Cardiac septum (tissue), 1 donor: ENCODE results near the gene EML6. TPM values are rescaled to one million over a fixed set of nuclear protein-coding genes. Genes with fewer than 3 reads are reported as not detected.

Source experiments
- DNase-seq: peaks from one replicate; pipeline ENCODE4 v3.0.0-alpha.2; 2020; ENCODE audit warnings: low spot score
- intact Hi-C: fragments of 100-400 bp; cut with DNase I; formaldehyde crosslinking; loops from one replicate; pipeline ENCODE4 v1.14.0; 2022
- total RNA-seq: library from RNA; stranded (reverse); fragmentation: NEBNext Ultra II Directional; extraction: Animal tissue kit (Norgen Biotek cat#: 25700); gene quantifications from one replicate; pipeline ENCODE4 v1.2.1, GENCODE V29; 2021
- donor health status: DM: no; HTN: no; CAD: no.

Gene EML6
- total RNA-seq, 1 donor from 2014 or later, result 0.83 TPM

DNA sequence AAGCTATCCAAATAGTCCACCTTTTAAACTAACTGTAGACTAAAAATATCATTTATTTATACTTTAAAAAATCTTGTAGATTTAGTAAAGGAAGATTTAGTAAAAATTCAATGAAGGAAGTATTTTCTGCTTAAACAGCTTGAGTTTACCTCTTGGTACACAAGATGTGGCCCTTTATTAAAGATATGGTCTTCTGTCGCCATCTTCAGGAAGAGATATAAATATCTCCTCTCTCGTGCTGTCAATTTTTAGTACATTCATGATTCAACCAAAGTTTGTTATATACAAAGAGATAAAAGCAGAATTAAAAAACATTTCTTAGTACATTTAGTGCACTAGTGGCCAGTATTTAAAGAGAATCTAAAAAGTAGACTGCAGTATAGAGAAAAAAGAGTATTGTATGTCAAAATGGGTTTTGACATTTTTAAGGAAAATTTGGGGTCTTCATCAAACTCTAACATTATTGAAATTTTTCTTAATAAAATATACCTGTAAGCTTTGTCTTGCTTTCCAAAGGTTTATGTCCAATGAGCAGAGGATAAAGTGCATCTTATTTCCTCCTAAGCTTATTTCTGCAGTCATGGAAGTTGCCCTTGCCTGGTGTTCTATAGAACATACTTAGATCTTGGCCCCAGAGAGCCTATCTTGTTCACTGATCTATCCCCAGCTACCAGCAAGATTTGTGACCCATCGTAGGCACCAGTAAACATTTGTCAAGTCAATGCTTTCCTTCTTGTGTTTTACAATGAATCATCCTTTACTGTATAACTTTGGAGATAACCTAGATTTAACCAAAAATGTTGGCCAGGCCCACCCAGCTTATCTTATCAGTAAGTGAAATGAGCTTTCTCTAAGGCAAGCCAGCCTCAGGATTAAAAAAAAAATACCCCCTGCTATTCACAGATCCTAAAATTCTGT lies 18.5 kb upstream of the EML6 start:
- intact Hi-C loops, result loop anchor here (5.0 to 10.0 kb wide), 5 partner anchors 183 to 598 kb away; partner anchors contain the start of gene ACYP2
- no peak for DNase-seq

DNA sequence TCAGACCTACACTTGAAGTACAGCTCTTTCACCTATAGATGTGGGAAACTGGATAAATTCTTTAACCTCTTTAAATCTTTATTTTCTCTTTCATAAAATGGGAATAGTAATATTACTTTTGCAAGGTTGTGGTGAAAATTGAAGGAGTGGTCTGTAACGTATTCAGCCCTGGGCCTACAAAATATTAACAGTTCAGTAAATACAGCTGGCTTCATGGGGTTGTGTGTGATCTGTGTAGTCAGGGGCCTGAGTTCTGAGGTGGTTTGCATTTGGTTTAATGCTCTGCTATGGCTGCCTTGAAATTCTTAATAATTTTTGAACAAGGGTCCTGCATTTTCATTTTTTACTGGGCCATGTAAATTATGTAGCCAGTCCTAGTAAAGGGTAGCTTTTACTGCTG lies 16.8 kb upstream of the EML6 start:
- DNase-seq, result no peak

DNA sequence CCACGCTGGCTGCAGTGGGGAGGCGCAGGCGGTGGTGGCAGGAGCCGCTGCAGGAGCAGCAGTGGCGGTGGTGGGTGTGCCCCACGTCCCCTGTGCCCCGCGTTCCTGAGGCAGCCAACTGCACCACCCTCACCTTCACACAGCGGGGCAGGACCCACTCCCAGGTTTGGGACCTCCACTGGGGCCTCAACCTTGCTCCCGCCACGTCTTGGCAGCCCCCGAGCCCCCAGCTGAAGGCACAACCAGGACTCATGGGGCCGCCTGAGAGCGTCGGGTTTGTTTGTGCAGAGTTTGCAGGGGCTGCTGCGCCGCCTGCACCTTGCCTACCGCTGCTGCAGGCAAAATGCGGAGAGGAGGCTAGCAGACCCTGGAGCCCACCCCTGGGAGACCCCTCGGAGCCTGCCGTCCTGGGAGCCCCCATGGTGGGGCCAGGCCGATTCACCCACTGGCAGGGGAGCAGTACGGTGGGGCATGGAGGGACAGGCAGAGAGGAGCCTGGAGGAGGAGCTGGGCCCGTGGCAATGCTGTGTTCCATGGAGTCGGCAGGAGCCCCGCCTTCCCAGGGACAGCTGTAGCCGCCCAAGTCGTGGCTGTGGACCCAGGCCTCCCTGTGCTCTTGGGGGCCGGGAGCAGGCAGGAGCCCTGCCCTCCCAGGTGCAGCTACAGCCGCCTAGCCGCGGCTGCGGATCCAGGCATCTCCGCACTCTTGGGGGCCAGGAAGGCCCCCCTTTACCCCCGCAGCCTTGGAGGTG lies 14.7 kb upstream of the EML6 start:
- no peak for DNase-seq
- intact Hi-C loops, result loop anchor here (5.0 to 10.0 kb wide), 3 partner anchors 504 to 591 kb away; partner anchors contain the start of gene ACYP2

More for the DNA sequence above, 16.8 kb upstream of the EML6 start:
- intact Hi-C loops, result loop anchor here (5.0 to 10.0 kb wide), 3 partner anchors 502 to 589 kb away; partner anchors contain the start of gene ACYP2

DNA sequence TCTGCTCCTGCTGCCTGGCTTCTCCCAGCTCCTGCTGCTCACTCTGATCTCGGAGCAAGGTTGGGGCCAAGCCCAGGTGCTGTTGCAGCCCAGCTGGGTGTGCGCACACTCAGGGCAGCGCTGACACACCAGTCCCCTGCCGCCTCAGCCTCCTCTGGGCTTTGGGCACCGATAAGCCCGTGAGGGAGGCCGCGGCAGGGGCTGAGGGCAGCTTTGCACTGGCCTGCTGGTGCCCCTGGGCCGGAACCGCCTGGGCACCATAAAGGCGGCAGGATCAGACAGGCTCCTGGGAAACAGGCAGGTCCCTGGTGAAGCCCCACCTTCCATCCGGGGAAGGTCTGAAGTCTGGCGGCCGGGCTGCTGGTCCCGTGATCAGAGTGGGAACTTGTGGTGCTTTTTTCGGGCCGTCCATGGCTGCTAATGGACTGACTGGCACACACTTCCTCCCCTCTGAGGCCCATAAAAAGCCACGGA lies 14.1 kb upstream of the EML6 start:
- no peak for DNase-seq
- intact Hi-C loops, result loop anchor here (5.0 to 10.0 kb wide), 3 partner anchors 505 to 592 kb away; partner anchors contain the start of gene ACYP2

DNA sequence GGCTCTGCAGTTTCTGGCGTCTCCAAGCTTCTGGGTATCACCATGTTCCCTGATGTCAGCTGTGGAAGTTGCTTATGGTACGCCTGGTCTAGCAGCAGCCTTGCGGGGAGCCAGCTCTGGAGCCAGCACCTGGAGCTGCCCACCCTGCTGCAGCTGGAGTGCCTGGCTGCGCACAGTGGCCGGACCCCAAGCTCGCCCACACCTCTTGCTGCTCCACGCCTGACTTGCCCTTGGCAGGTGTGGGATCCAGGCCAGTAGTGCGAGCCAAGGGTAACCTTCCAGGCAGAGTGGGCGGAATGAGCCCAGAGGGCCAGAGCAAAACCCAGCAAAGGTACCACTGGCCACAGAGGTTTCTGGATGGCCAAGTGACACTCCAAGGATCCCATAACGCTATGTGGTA lies 13.2 kb upstream of the EML6 start:
- intact Hi-C loops, result no loop called here
- DNase-seq, result no peak

DNA sequence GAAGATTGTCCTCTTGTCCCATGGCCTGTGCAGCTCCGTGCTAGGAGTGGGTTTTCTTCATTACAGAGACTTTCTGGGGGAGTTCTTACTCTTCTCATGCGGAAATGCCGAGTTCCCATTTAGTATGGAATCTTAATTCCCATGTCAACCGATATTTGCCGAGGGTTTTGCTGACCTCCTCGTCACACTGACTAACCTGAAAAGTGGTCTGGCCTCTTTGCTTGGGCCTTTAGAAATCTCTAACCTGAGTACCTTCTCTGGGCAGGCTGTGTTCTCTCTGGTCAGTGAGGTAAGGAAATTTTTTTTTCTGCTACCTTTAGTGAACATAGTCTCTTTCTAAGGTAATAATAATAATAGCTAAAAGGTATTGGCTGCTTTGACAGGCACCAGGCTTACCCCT lies 10.9 kb upstream of the EML6 start:
- DNase-seq, result no peak
- intact Hi-C loops, result no loop called here

DNA sequence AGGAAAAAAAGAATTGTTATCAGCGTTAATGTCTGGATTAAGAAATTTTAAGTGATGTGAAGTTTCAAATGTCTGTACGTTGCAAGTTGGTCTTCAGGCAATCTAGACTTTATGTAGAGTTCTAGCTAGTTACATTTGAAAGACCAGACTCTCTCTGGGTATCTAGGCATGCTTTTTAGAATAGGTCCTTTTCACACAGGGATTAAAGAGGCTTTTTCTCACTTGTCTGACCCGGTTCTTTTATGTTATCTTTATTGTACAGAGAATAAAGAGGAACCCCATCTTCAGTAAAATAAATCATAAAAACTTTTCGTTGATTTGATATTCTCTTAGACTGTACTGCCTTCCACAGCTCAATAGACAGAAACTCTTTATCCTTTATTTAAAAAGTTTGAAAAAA lies 8.5 kb upstream of the EML6 start:
- intact Hi-C loops, result no loop called here
- no peak for DNase-seq

DNA sequence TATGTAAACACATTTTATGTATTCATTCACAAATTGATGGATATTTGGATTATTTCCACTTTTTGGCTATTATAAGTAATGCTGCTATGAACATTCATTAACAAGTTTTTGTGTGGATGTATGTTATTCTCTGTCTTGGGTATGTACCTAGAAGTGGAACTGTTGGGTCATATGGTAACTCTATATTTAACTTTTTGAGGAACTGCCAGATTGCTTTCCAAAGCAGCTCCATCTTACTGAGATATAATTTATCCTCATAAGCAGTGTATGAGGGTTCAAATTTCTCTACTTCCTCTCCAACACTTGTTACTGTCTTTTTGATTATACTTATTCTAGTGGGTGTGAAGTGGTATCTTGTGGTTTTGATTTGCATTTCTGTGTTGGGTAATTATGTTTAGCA lies 7.1 kb upstream of the EML6 start:
- intact Hi-C loops, result no loop called here
- no peak for DNase-seq

DNA sequence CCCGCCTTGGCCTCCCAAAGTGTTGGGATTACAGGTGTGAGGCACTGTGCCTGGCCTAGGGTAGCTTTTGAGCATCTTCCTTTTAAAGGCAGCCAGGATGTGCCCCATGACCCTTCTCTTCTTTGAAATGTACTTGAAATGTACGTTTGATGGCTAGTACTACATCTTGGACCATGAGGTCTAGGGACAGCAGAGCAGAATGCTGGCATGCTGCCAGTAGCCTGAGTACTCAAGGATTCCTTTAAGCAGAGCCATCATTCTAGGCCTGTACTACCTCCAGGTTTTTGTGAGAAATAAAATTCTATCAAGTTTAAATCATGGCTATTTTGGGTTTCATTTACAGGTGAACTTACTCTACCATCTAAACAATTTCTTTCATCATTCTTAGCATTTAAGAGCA lies 2.9 kb upstream of the EML6 start:
- intact Hi-C loops, result loop anchor here (10.0 kb wide), 1 partner anchor 284 kb away; no protein-coding TSS in a partner anchor
- DNase-seq, result no peak

DNA sequence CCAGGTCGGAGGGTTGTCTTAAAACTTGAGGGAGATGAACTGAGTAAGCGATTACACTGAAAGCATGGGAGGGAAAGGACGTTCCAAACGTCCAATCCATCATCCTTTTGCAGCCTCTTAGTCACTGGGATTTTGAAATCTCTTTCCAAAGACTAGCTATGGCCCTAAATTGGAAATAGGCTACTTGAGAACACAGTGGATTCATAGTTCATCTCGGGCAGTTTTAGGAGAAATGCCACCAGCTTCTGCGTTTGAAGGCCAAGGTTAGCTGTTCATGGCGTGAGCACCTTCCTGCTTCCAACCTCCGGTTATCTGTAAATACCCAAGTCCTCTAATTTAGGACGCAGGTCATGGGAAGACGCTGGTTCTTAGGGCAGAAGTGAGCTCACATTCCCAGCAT lies 821 bp upstream of the EML6 start:
- DNase-seq, result no peak
- intact Hi-C loops, result loop anchor here (10.0 kb wide), 1 partner anchor 282 kb away; no protein-coding TSS in a partner anchor

DNA sequence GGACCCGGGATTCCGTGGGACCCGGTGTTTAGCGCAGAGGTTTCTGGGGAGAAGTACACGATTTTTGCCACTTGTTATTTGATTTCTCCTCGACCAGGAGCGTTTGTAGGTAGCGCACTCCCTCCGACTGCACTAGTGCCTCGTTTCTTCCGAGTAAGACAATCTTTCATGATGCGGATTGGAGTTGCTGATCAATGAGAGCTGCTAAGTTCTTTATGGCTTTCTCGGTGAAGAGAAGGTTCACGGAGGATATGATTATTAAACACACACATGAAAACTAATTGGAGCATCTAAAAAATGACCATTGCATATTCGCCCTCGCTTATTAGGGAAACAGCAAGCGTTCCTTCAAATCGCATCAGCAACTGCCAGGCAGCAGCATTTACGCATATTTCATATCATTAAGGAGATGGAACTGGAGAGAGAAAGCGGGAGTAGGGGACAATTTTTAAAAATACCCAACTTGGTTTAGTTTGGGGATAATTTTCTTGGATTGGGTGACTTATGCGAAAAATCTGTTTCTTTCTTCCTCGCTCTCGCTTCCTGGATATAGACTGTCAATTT lies 616 bp downstream of the EML6 start:
- intact Hi-C loops, result loop anchor here (10.0 kb wide), 1 partner anchor 281 kb away; no protein-coding TSS in a partner anchor
- DNase-seq, result no peak

DNA sequence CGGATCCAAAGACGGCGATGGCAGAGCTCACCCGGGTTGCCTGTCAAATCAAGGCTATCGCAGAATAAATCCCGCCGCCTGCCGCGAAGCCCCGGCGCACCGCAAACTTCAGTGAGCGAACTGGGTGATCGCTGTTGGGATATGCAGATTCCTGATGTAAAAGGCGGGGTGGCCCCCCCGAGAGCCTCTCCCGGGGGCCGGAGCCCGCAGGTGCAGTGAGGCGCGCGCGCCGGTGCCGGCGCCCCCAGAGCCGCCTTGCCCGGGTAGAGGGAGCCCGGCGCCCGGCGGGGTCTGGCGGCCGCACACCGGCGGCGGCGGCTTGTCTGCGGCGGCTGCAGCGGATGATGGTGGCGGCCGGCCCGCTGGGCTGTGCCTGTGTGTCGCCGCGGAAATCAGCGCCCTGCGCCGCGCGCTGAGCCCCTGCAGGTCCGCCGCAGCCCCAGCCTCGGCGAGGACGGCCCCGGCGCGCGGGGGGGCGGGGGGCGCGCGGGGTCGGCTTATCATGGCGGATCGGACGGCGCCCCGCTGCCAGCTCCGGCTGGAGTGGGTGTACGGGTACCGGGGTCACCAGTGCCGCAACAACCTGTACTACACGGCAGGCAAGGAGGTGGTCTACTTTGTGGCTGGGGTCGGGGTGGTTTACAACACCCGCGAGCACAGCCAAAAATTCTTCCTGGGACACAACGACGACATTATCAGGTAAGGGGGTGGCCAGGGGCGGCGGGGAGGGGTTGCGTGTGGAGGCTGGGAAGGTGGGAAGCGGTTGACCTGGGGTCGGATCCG lies 1.3 kb downstream of the EML6 start:
- intact Hi-C loops, result loop anchor here (10.0 kb wide), 1 partner anchor 280 kb away; no protein-coding TSS in a partner anchor
- DNase-seq, result no peak

DNA sequence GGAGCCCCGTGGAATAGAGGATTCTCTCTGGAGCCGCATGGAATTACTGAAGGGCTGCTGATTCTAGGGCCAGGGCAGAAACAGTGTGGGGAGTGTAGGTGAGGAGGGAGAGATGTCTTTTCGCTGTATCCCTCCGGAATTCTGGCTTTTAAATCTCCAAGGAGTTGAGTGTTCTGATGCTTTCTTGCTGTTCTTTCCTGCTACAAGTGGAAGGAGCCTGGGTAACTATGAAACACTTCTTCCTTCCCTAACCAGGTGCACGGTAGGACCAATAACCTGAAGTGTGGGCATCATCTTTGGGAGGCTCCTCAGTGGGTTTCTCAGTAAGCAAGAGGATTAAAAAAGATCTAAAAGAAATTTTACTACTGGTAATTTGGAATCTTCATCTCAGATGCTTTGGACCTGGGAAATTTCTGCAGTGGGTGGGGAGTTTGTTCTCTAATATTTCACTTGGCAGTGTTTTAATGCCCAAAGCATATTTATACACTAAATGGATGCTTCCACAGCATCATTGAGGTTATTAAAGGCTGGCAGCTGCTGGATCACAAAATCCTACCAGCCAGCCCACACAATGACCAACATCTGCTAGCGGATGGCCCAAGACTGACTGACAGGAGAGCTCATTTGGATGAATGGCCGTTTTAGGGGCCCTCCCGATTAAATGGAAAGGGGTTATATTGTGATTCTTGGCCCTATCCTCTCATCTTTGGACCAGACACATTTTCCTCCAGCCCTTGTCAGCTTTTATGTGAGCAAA lies 2.1 kb downstream of the EML6 start:
- intact Hi-C loops, result loop anchor here (10.0 kb wide), 1 partner anchor 279 kb away; no protein-coding TSS in a partner anchor
- DNase-seq, result no peak

DNA sequence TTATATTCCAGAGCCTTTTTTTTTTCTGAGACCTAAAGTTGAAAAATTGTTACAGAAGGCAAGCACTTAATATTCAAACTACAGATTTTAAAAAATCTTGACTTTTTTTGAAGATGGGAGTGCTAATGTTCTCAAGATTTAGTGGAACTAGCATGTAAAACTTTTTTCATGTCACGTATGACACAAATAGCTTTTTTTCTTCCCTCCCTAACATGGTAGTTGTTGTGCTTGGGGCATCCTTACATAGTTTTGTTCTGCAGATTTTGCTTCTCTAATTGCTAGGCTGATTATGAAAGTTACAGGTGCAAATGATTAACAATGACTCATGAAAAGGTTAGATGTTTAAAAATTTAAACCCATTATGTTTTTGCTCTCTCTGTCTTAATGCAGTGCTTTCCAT lies 3.0 kb downstream of the EML6 start:
- intact Hi-C loops, result loop anchor here (10.0 kb wide), 1 partner anchor 278 kb away; no protein-coding TSS in a partner anchor
- no peak for DNase-seq

DNA sequence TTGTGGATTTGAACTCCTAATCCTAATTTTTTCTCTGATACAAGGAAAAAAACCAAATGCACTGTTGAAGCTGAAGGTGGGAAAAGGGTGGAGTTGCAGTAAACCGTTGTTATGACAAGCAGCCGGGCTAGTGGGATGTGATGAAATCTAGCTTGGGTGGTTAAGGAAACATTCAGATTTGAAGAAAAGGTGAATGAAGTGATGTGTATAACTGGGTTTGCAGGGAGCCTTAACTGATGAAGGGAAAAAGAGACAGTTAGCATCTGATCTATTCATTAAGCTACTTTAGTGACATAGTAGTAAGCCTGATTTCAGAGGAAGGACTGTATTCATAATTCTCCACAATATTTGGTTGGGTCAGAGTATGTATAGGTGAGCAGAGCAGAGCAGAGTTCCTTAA lies 3.5 kb downstream of the EML6 start:
- intact Hi-C loops, result loop anchor here (10.0 kb wide), 1 partner anchor 278 kb away; no protein-coding TSS in a partner anchor
- DNase-seq, result no peak

DNA sequence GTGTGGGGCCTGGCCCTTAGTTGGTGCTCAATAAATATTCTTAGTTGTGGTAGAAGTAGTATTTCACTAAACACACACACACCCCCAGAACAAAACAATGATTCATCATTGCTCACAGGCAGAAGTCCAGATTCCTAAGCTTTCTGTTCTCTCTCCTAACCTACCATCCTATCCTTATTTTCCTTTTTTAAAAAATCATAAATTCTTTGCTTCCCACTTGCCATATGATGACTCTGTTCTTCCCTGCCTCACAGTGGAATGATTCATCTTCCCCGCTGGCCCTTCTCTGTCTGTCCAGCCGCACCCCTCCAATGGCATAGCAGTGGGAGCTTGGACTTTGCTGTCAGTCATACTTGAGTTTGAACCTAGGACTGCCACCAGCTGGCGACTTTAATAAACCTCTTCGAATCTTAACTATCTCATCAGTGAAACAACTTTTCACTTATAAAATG lies 5.2 kb downstream of the EML6 start:
- intact Hi-C loops, result loop anchor here (10.0 kb wide), 1 partner anchor 276 kb away; no protein-coding TSS in a partner anchor

DNA sequence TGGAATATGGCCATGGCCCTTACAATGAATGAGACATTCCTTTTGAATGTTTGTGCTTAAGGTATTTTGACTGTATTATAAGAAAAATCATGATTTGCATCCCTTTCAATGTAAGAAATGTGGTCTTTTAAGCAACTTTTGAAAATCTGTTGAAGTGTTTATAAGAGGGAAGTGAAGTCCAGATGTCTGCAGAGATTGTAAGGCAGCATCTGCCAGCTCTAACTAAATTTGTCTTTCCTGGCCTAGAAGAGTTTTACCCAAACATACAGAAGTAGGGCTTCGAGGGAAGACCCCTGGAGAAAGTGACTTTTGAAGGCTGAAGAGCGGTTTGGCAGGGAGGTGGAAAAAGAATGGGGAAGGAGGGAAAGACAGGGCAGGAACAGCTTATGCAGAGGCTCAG lies 12.2 kb downstream of the EML6 start:
- DNase-seq, result no peak
- intact Hi-C loops, result no loop called here

More for the DNA sequence above, 5.2 kb downstream of the EML6 start:
- no peak for DNase-seq

DNA sequence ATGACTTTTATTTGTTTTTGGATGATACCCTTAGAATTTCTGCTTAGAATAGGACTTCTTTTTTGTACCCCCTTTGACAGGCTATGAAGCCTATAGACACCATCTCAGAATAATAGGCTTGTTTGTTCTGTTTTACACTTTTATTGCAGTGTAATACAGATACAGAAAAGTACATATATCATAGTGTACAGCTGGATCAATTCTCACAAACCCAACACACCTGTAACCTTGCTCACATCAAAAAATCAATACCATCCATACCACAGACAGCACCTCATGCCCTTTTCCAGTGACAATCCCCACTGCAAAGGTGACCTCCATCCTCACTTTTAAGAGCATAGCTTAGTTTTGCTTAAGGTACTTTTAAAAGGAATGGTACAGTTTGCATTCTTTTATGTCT lies 14.8 kb downstream of the EML6 start:
- intact Hi-C loops, result no loop called here

More for the DNA sequence above, 14.8 kb downstream of the EML6 start:
- DNase-seq, result no peak
